Measurements from ENCODE around the gene SLC27A4.

- TF ChIP-seq CTCF (conservative IDR thresholded peaks at IDR 0.05; ENCODE audit: low read length) (no peak), EZH2phosphoT487 (IDR thresholded peaks at IDR 0.05; ENCODE audit: borderline replicate concordance, low read depth, low read length) (no peak)
These were observed 2.4 kb upstream of the SLC27A4 start for GRCh38 chr9:128337936-128338335.
